RKO (cell line): ENCODE results near the gene MRPL51.
"Not testable (repeated sequence)": the region's sequence is repeated elsewhere in the genome, so short reads cannot be mapped to it uniquely, and the experiment has no call there.

ENCODE experiments used
- DNase-seq: peaks from one replicate; pipeline ENCODE4 v3.0.0-alpha.2; 2016; ENCODE audit warnings: low spot score

Gene MRPL51

GRCh38 chr12:6532051-6532926 lies 39.2 kb upstream of the MRPL51 start:
- peak; percentile 97 for DNase-seq

GRCh38 chr12:6530576-6531260 lies 37.7 kb upstream of the MRPL51 start:
- no peak for DNase-seq

- DNase-seq, result no peak
Measured at GRCh38 chr12:6529291-6529737, 36.3 kb upstream of the MRPL51 start.

- no peak for DNase-seq
Measured at GRCh38 chr12:6528539-6529235, 35.6 kb upstream of the MRPL51 start.

GRCh38 chr12:6527711-6528110 lies 34.6 kb upstream of the MRPL51 start:
- no peak for DNase-seq

- no peak for DNase-seq
Measured at GRCh38 chr12:6526766-6527525, 33.9 kb upstream of the MRPL51 start.

GRCh38 chr12:6526201-6526600 lies 33.1 kb upstream of the MRPL51 start:
- DNase-seq, result no peak

- no peak for DNase-seq
Measured at GRCh38 chr12:6524648-6525047, 31.6 kb upstream of the MRPL51 start.

GRCh38 chr12:6523708-6524107 lies 30.6 kb upstream of the MRPL51 start:
- DNase-seq, result no peak

GRCh38 chr12:6522193-6522592 lies 29.1 kb upstream of the MRPL51 start:
- DNase-seq, result no peak

GRCh38 chr12:6520186-6520585 lies 27.1 kb upstream of the MRPL51 start:
- DNase-seq, result no peak

GRCh38 chr12:6508087-6508486 lies 15.0 kb upstream of the MRPL51 start:
- DNase-seq, result no peak

GRCh38 chr12:6507102-6507998 lies 14.3 kb upstream of the MRPL51 start:
- DNase-seq, result no peak

- no peak for DNase-seq
Measured at GRCh38 chr12:6500466-6500865, 7.4 kb upstream of the MRPL51 start.

- DNase-seq, result not testable (repeated sequence)
Measured at GRCh38 chr12:6497291-6497690, 4.2 kb upstream of the MRPL51 start.

GRCh38 chr12:6494968-6495367 lies 1.9 kb upstream of the MRPL51 start:
- peak; percentile 66 for DNase-seq

GRCh38 chr12:6494258-6494743 lies 1.2 kb upstream of the MRPL51 start:
- DNase-seq, result peak; percentile 72

- DNase-seq, result peak; percentile 98
Measured at GRCh38 chr12:6493497-6494257, 615 bp upstream of the MRPL51 start, which contains the start of gene NCAPD2. Gene NCAPD2 (plus strand): TSS chr12:6494102. CDS start chr12:6495099, 997 bp downstream.

GRCh38 chr12:6490673-6491072 lies 2.4 kb downstream of the MRPL51 start:
- DNase-seq, result not testable (repeated sequence)

GRCh38 chr12:6489449-6489848 lies 3.6 kb downstream of the MRPL51 start:
- no peak for DNase-seq
